Neuronal stem cell (in vitro differentiated cells): Measurements from ENCODE around the gene MYH6.

Source experiments
- DNase-seq: peaks from one replicate; pipeline ENCODE4 v3.0.0-alpha.2; 2013; ENCODE audit warnings: low spot score
- H2AFZ ChIP-seq: one replicate; pipeline ENCODE4 v1.6.1; 2013; ENCODE audit warnings: mild to moderate bottlenecking, low read length, inconsistent platforms
- H2AK5ac ChIP-seq: 2 replicates; pipeline ENCODE4 v1.6.1; 2013; ENCODE audit warnings: low read depth, mild to moderate bottlenecking, inconsistent platforms, low read length, moderate library complexity, mixed read lengths
- H2BK120ac ChIP-seq: 2 replicates; pipeline ENCODE4 v1.6.1; 2013; ENCODE audit warnings: low read depth, mild to moderate bottlenecking, inconsistent platforms, low read length, moderate library complexity, mixed read lengths
- H2BK12ac ChIP-seq: one replicate; pipeline ENCODE4 v1.6.1; 2013; ENCODE audit warnings: low read length, inconsistent platforms
- H2BK15ac ChIP-seq: 2 replicates; pipeline ENCODE4 v1.6.1; 2013; ENCODE audit warnings: mild to moderate bottlenecking, low read length, inconsistent platforms, mixed read lengths
- H2BK5ac ChIP-seq: one replicate; pipeline ENCODE4 v1.6.1; 2013; ENCODE audit warnings: inconsistent platforms, mild to moderate bottlenecking, low read length, moderate library complexity
- H3K14ac ChIP-seq: one replicate; pipeline ENCODE4 v1.6.1; 2013; ENCODE audit warnings: low read length, inconsistent platforms
- H3K18ac ChIP-seq: 2 replicates; pipeline ENCODE4 v1.6.1; 2013; ENCODE audit warnings: low read length, inconsistent platforms
- H3K23ac ChIP-seq: 2 replicates; pipeline ENCODE4 v1.6.1; 2013; ENCODE audit warnings: low read depth, mild to moderate bottlenecking, mixed read lengths, low read length, inconsistent platforms; ENCODE audit not compliant: poor library complexity
- H3K27ac ChIP-seq: replicated peaks from 3 replicates; pipeline ENCODE4 v1.5.1; 2013; ENCODE audit warnings: low read length, inconsistent platforms
- H3K27me3 ChIP-seq, 3 experiments: 2 replicates each; pipeline ENCODE4 v1.6.1; 2013; ENCODE audit warnings: low read length in 3 of 3, mild to moderate bottlenecking in 2 of 3, inconsistent platforms in 1 of 3, low read depth in 1 of 3, mixed read lengths in 1 of 3, moderate library complexity in 1 of 3; ENCODE audit not compliant: control insufficient read depth in 3 of 3, insufficient read depth in 3 of 3
- H3K36me3 ChIP-seq, 2 donors: replicated peaks in 1 of 2; 2 replicates each; pipeline ENCODE4 v1.6.1; 2013; ENCODE audit warnings: low read length in 2 of 2; ENCODE audit not compliant: control insufficient read depth in 2 of 2, insufficient read depth in 2 of 2
- H3K4ac ChIP-seq: 2 replicates; pipeline ENCODE4 v1.6.1; 2013; ENCODE audit warnings: inconsistent platforms, mild to moderate bottlenecking, low read length, moderate library complexity
- H3K4me1 ChIP-seq, 2 donors: 1 replicate in 1 of 2; 2 replicates in 1 of 2; pipeline ENCODE4 v1.6.1; 2013; ENCODE audit warnings: low read length in 2 of 2, low read depth in 1 of 2; ENCODE audit not compliant: control insufficient read depth in 2 of 2, insufficient read depth in 1 of 2
- H3K4me2 ChIP-seq: one replicate; pipeline ENCODE4 v1.6.1; 2013; ENCODE audit warnings: mild to moderate bottlenecking, low read length, inconsistent platforms; ENCODE audit not compliant: insufficient read depth, poor library complexity, severe bottlenecking
- H3K4me3 ChIP-seq, 2 donors: 2 replicates each; pipeline ENCODE4 v1.5.1; 2013; ENCODE audit warnings: low read length in 2 of 2, mild to moderate bottlenecking in 2 of 2, inconsistent platforms in 1 of 2, moderate library complexity in 1 of 2
- H3K79me1 ChIP-seq: one replicate; pipeline ENCODE4 v1.6.1; 2013; ENCODE audit warnings: low read depth, mild to moderate bottlenecking, inconsistent platforms, low read length, moderate library complexity
- H3K9ac ChIP-seq: one replicate; pipeline ENCODE4 v1.6.1; 2013; ENCODE audit warnings: mild to moderate bottlenecking, low read depth, low read length, inconsistent platforms; ENCODE audit not compliant: poor library complexity
- H3K9me3 ChIP-seq, 2 donors: replicated peaks in 1 of 2; 2 replicates each; pipeline versions ENCODE3 to v1.6.1; 2013; ENCODE audit warnings: low read length in 2 of 2, mild to moderate bottlenecking in 2 of 2, inconsistent platforms in 1 of 2, low read depth in 1 of 2, mixed read lengths in 1 of 2, moderate library complexity in 1 of 2; ENCODE audit not compliant: control insufficient read depth in 2 of 2, insufficient read depth in 1 of 2
- H4K8ac ChIP-seq: one replicate; pipeline ENCODE4 v1.6.1; 2013; ENCODE audit warnings: low read depth, mild to moderate bottlenecking, inconsistent platforms, low read length, moderate library complexity
- H4K91ac ChIP-seq: one replicate; pipeline ENCODE4 v1.6.1; 2013; ENCODE audit warnings: low read length, low read depth, mild to moderate bottlenecking, inconsistent platforms; ENCODE audit not compliant: poor library complexity
- WGBS, 2 donors: extraction: QIAGEN DNeasy Blood & Tissue Kit; methylation state at CpG; one replicate each; pipeline ENCODE4 v1.1.7; 2013; ENCODE audit warnings: missing lambda C conversion rate in 2 of 2, mixed read lengths in 1 of 2; ENCODE audit not compliant: insufficient read length in 2 of 2, insufficient replicate concordance in 1 of 2; ENCODE audit errors: extremely low coverage in 2 of 2; 5-methylcytosine and 5-hydroxymethylcytosine counted together

The MYH6 gene

DNA sequence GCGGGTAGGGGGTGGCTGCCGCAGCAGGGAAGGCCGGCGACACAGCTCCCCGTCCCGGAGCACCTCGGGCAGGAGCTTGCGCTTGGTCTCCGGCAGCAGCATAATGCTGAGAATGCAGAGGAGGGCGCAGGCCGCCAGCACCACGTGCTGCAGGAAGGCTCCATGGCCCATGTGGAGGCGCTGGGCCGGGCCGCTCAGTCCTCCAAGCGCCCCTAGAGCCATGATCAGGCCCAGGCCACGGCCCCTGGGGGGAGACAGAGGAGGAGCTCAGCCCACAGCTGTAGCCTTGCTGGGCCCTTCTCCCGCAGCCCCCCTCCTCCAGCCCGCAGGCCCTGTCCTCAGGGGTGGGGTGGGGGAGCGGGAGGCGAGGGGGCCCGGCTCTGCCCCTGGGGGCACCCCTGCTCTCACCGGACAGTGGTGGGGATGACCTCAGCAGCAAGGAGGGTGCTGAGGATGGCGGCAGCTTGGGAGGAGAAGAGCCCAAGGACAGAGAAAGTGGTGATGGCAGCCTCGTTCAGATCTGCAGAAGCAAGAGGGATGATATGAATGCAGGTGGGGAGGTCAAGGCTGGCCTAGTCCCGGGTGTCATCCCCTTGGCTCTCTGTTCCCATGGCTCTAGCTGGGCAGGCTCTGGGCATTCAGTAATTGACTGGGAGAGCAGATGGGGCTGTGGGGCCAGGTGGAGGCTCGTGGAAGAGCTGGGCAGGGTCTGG, 61.2 kb downstream of the MYH6 start:
- Histone ChIP-seq H3K4me2 (no peak overlapping the region), H2BK120ac (no peak overlapping the region), H3K79me1 (no peaks in the 10 kb centered on the region), H3K27me3 (peaks cover 0 to 3% (median 0%) of the 10 kb centered on the region in 3 experiments), H4K91ac (no peak overlapping the region), H4K8ac (peak overlapping the region; percentile 75), H3K36me3 (peaks cover 7 to 8% of the 10 kb centered on the region in 2 donors), H3K9ac (peak overlapping the region; percentile 56), H3K4ac (no peak overlapping the region), H3K14ac (no peak overlapping the region), H2AK5ac (no peak overlapping the region), H2BK15ac (no peak overlapping the region), H2AFZ (no peak overlapping the region), H2BK5ac (peak overlapping the region; percentile 35), H2BK12ac (no peak overlapping the region), H3K9me3 (no peaks in the 10 kb centered on the region), H3K4me3 (peak overlapping the region in 1 of 2 donors; percentile 11), H3K23ac (no peak overlapping the region), H3K4me1 (peaks cover 0 to 4% of the 10 kb centered on the region in 2 donors), H3K18ac (peak overlapping the region; percentile 21), H3K27ac (no peak overlapping the region)
- DNase-seq = no peak
- WGBS, 2 donors = no CpG with 5 or more reads among the region's 27 CpGs

DNA sequence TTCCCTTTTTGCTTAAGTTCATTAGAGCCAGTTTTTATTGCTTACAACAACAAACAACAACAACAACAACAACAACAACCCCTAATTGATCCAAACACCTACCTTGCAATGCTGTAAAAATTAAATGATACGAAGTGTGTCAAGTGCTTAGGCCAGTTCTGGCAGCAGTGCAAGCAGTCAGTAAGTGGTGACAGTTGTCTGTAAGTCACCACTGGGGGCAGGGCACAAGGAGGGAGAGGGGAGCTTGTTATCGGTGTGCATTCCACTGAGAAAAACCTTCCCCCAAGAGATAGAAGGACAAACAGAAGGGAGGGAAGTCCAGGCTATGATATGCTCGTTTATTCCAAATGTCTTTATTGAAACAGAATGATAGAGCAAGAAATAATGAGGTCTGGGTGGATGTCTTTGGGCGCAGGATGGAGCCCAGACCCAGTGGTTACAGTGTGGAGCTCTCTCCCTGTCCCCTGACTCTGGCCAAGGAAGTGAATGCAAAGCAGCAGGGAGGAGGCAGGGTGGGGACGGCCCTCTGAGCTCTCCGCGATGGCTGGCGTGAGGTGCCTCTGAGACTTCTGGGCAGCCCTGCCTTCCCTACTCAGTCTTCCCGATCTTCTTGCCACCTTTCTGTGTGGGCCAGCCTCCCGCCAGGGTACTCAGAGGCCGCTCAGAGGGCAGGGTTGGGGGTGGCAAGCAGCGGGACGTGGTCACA, 61.9 kb downstream of the MYH6 start:
- no peak for DNase-seq
- H3K27me3 ChIP-seq = no peaks in the 10 kb centered on the region
- H3K4ac ChIP-seq = no peak overlapping the region
- no peak overlapping the region for H2AK5ac ChIP-seq
- H2BK120ac ChIP-seq = no peak overlapping the region
- no peak overlapping the region for H3K14ac ChIP-seq
- H3K9ac ChIP-seq = peak overlapping the region; percentile 36
- no peak overlapping the region for H2BK12ac ChIP-seq
- H4K91ac ChIP-seq = no peak overlapping the region
- no peak overlapping the region for H3K27ac ChIP-seq
- peaks cover 3 to 8% of the 10 kb centered on the region in 2 donors for H3K36me3 ChIP-seq
- peak overlapping the region in 1 of 2 donors; percentile 11 for H3K4me3 ChIP-seq
- H3K79me1 ChIP-seq = no peaks in the 10 kb centered on the region
- H2BK5ac ChIP-seq = peak overlapping the region; percentile 35
- H2BK15ac ChIP-seq = no peak overlapping the region
- H2AFZ ChIP-seq = no peak overlapping the region
- no peak overlapping the region for H3K23ac ChIP-seq
- peak overlapping the region; percentile 75 for H4K8ac ChIP-seq
- no peak overlapping the region for H3K4me2 ChIP-seq
- no peaks in the 10 kb centered on the region for H3K4me1 ChIP-seq
- peaks cover 0 to 2% of the 10 kb centered on the region in 2 donors for H3K9me3 ChIP-seq
- no peak overlapping the region for H3K18ac ChIP-seq
- no CpG with 5 or more reads among the region's 13 CpGs for WGBS, 2 donors

DNA sequence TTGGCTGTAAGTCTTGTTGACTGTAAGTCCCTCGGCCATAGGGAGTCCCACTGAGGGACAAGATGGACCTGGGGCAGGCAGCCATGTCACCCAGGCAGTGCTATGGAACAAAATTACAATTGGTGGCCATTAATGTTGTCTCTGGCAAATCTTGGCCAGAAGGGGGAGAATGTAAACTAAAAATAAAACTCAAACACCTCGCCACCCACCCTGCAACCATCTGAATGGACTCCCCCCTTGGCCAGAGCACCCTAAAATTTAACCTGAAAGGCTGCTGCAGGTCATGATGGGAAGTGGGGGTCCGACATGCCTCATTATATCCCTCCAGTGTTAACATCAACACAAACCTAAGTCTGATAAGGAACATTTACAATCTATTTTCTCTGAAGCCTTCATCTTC, 63.6 kb downstream of the MYH6 start:
- Histone ChIP-seq H2BK120ac (no peak overlapping the region), H4K91ac (no peak overlapping the region), H3K79me1 (no peaks in the 10 kb centered on the region), H3K27ac (no peak overlapping the region), H3K14ac (no peak overlapping the region), H3K4me2 (no peak overlapping the region), H2BK15ac (no peak overlapping the region), H3K4ac (no peak overlapping the region), H4K8ac (no peak overlapping the region), H3K9me3 (peaks cover 0 to 2% of the 10 kb centered on the region in 2 donors), H3K23ac (no peak overlapping the region), H3K27me3 (no peaks in the 10 kb centered on the region), H2AK5ac (no peak overlapping the region), H2BK12ac (no peak overlapping the region), H2AFZ (peak overlapping the region; percentile 15), H3K18ac (no peak overlapping the region), H3K4me1 (no peaks in the 10 kb centered on the region), H2BK5ac (no peak overlapping the region), H3K36me3 (peaks cover 0 to 8% of the 10 kb centered on the region in 2 donors), H3K4me3 (no peak overlapping the region), H3K9ac (no peak overlapping the region)
- no CpG with 5 or more reads among the region's 3 CpGs for WGBS, 2 donors
- no peak for DNase-seq

DNA sequence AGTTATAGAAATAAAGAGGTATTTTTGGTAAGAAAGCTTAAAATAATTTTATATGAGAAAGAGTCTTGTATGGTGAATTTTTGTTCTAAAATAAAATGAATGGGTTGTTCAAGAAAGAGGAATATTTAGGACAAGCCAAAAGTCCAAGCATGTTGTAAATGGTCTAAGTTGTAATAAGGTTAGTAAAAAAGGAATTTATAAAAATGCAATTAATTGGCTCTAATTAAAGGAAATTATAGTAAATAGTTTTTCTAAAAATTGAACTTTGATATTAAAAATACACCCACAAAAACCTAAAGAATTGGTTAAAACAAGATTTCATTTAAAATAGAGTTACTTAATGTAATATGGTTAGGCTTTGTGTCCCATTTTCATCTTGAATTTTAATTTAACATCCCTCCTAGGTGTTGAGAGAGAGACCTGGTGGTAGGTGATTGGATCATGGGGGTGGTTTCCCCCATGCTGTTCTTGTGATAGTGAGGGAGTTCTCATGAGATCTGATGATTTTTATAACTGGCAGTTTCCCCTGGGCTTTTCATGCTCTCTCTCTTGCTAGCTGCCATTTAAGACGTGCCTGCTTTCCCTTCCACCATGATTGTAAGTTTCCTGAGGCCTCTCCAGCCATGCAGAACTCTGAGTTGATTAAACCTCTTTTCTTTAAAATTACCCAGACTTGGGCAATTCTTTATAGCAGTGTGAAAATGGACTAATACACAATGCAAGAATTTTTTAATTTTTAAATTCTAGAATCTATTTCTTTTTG, 68.4 kb downstream of the MYH6 start:
- Histone ChIP-seq H2BK12ac (no peak overlapping the region), H3K4me1 (no peaks in the 10 kb centered on the region), H3K14ac (no peak overlapping the region), H3K79me1 (no peaks in the 10 kb centered on the region), H2AK5ac (no peak overlapping the region), H3K27me3 (no peaks in the 10 kb centered on the region), H2BK120ac (no peak overlapping the region), H2AFZ (no peak overlapping the region), H3K4me2 (no peak overlapping the region), H4K91ac (no peak overlapping the region), H3K9me3 (peaks cover 4 to 6% of the 10 kb centered on the region in 2 donors), H2BK5ac (no peak overlapping the region), H3K9ac (no peak overlapping the region), H3K4me3 (no peak overlapping the region), H3K36me3 (no peaks in the 10 kb centered on the region), H3K23ac (no peak overlapping the region), H4K8ac (no peak overlapping the region), H3K18ac (no peak overlapping the region), H3K27ac (no peak overlapping the region), H3K4ac (no peak overlapping the region), H2BK15ac (no peak overlapping the region)
- no CpG with 5 or more reads among the region's 1 CpG for WGBS, 2 donors
- no peak for DNase-seq
